Measurements from ENCODE around the gene SLC22A7.

GRCh38 chr6:43336382-43336781 lies 38.3 kb downstream of the SLC22A7 start:
- TF ChIP-seq CTCF (conservative IDR thresholded peaks at IDR 0.05; ENCODE audit: low read depth in 2 of 2) (no peak), EZH2 (IDR thresholded peaks at IDR 0.05; ENCODE audit: low read depth, unreplicated experiment) (no peak), NANOG (IDR thresholded peaks at IDR 0.05; ENCODE audit: borderline replicate concordance) (no peak), POLR2AphosphoS5 (IDR thresholded peaks at IDR 0.05; ENCODE audit: low read depth) (no peak), JUNB (IDR thresholded peaks at IDR 0.05; ENCODE audit: unreplicated experiment) (no peak), ZNF331 (CRISPR knock-in tag; IDR thresholded peaks at IDR 0.05; ENCODE audit: low read depth) (no peak), REST (IDR thresholded peaks at IDR 0.05; ENCODE audit: unreplicated experiment) (no peak)
